HG03439 (cell line): ENCODE data around the gene RGS9.
"Not testable (repeated sequence)": the region's sequence is repeated elsewhere in the genome, so short reads cannot be mapped to it uniquely, and the experiment has no call there.

Source experiments
- ATAC-seq: cut with Tn5 transposase; IDR thresholded peaks from one replicate; pipeline ENCODE4 v1.9.1; 2021; ENCODE audit warnings: mild to moderate bottlenecking, moderate library complexity; ENCODE audit not compliant: unreplicated experiment

RGS9 gene

GRCh38 chr17:65137021-65137939, at the start of gene RGS9:
Gene RGS9, plus strand, starts transcription at chr17:65137370. Its CDS starts 171 bp downstream, at chr17:65137541.
- peak; percentile 88 for ATAC-seq

- no peak for ATAC-seq
These were observed 48.4 kb upstream of the RGS9 start for GRCh38 chr17:65088621-65089360.

- no peak for ATAC-seq
These were observed 44.9 kb upstream of the RGS9 start for GRCh38 chr17:65092262-65092661.

GRCh38 chr17:65092721-65093356, 44.3 kb upstream of the RGS9 start:
- ATAC-seq, result not testable (repeated sequence)

- no peak for ATAC-seq
These were observed 43.2 kb upstream of the RGS9 start for GRCh38 chr17:65093930-65094329.

- ATAC-seq, result no peak
These were observed 41.7 kb upstream of the RGS9 start for GRCh38 chr17:65095465-65095864.

GRCh38 chr17:65096382-65096781, 40.8 kb upstream of the RGS9 start:
- not testable (repeated sequence) for ATAC-seq

- no peak for ATAC-seq
These were observed 40.1 kb upstream of the RGS9 start for GRCh38 chr17:65097110-65097509.

- ATAC-seq, result no peak
These were observed 37.7 kb upstream of the RGS9 start for GRCh38 chr17:65099475-65099874.

- peak; percentile 76 for ATAC-seq
These were observed 37.2 kb upstream of the RGS9 start for GRCh38 chr17:65099941-65100315.

DNA sequence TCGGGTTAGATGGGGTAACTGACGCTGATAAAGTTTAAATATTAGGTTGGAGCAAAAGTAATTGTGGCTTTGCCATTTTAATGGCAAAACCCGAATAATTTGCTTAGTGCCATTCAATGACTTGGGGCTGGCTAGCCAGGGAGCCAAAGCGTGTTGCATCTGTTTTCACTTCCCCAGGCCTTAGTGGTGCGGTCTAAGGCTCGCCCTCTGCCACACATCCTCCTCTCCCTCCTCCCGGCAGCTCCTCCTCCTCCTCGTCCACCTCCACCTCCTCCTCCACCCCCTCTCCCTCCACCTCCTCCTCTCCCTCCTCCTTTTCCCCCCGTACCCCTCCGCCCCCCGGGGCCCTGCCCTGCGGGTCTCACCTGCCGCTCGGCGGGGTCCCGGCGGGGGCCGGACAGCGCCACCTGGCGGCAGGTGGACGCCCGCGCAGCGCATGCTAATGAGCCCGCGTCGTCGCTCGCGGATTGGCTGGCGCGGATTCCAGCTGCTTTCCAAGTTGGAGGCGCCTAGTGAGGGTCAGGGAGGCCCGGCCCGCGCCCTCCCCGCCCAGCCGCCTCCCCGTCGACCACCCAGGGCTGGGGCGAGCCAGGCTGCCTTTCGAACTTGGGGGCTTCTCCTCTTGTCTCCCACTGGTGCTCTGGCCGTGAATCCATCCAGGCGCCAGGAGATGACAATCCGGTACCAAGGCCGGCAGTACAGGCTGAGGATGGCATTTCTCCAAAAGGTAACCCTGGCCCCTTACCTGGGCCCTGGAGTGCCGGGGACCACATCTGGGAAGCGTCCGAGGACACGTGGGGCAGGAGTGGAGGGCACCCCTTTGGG, 36.6 kb upstream of the RGS9 start:
- ATAC-seq, result peak; percentile 63

- no peak for ATAC-seq
These were observed 35.8 kb upstream of the RGS9 start for GRCh38 chr17:65101371-65101770.

GRCh38 chr17:65102235-65102634, 34.9 kb upstream of the RGS9 start:
- no peak for ATAC-seq

- no peak for ATAC-seq
These were observed 34.4 kb upstream of the RGS9 start for GRCh38 chr17:65102788-65103187.

DNA sequence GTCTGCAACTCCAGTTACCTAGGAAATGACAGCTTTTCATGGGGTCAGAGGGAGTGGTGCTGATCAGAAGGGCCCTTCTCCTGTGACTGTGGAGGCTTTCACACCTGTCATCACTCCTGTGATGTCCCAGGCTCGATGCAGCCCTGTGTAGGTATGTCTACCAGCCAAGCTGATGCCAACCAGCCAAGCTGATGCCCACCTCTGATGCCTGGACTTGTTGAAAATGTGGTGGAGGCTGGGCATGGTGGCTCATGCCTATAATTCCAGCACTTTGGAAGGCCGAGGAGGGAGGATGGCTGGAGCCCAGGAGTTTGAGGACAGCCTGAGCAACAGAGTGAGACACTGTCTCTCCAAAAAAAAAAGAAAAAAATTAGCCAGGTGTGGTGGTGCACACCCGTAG, 33.7 kb upstream of the RGS9 start:
- ATAC-seq, result no peak

GRCh38 chr17:65103896-65104295, 33.3 kb upstream of the RGS9 start:
- no peak for ATAC-seq

- no peak for ATAC-seq
These were observed 32.6 kb upstream of the RGS9 start for GRCh38 chr17:65104541-65104940.

- no peak for ATAC-seq
These were observed 32.2 kb upstream of the RGS9 start for GRCh38 chr17:65104973-65105372.

- ATAC-seq, result no peak
These were observed 29.0 kb upstream of the RGS9 start for GRCh38 chr17:65108152-65108551.

GRCh38 chr17:65109543-65109942, 27.6 kb upstream of the RGS9 start:
- ATAC-seq, result no peak
